IMR-90 (cell line): ENCODE results near the gene ARHGAP5. TPM values are rescaled to one million over a fixed set of nuclear protein-coding genes. Genes with fewer than 3 reads are reported as not detected.
A peak's percentile ranks its signal among the peaks of the same experiment; 100 is the strongest.

Experiments used
- ATAC-seq: fragments of 200-7000 bp; cut with Tn5 transposase; 2 replicates; pipeline ENCODE4 v1.9.1; 2020; ENCODE audit warnings: low read depth, mild to moderate bottlenecking, moderate library complexity
- BruUV-seq: library from RNA; stranded (reverse); fragments of 400-500 nt; replicated peaks from 2 replicates; lab custom pipeline; 2021; lab: Mats Ljungman, UMichigan
- CTCF ChIA-PET: fragments of 300-600 bp; formaldehyde crosslinking; extraction: SDS; loops from one replicate; lab custom pipeline; 2021; ENCODE audit warnings: antibody characterized with exemption; lab: Yijun Ruan, JAX
- POLR2A ChIA-PET: fragments of 300-600 bp; sonication (Branson Sonifier 250); formaldehyde crosslinking; loops from one replicate; lab custom pipeline; 2022; ENCODE audit warnings: antibody characterized with exemption; ENCODE audit not compliant: unreplicated experiment; lab: Charles Lee
- DNase-seq: peaks from one replicate; pipeline ENCODE4 v3.0.0; 2013
- H2AFZ ChIP-seq: replicated peaks from 2 replicates; pipeline ENCODE3; 2013; ENCODE audit warnings: low read length, mild to moderate bottlenecking; ENCODE audit not compliant: poor library complexity
- H2AK5ac ChIP-seq: 2 replicates; pipeline ENCODE4 v1.6.1; 2013; ENCODE audit warnings: low read depth, low read length, inconsistent platforms
- H2AK9ac ChIP-seq: replicated peaks from 2 replicates; pipeline ENCODE3; 2013; ENCODE audit warnings: mild to moderate bottlenecking, low read depth, low read length, moderate library complexity; ENCODE audit not compliant: poor library complexity
- H2BK120ac ChIP-seq: 2 replicates; pipeline ENCODE4 v1.6.1; 2013; ENCODE audit warnings: low read depth, low read length, inconsistent platforms
- H2BK15ac ChIP-seq: 3 replicates; pipeline ENCODE4 v1.6.1; 2013; ENCODE audit warnings: low read depth, low read length, inconsistent platforms
- H2BK20ac ChIP-seq: 2 replicates; pipeline ENCODE4 v1.6.1; 2013; ENCODE audit warnings: low read depth, mild to moderate bottlenecking, inconsistent platforms, low read length, moderate library complexity
- H2BK5ac ChIP-seq: 2 replicates; pipeline ENCODE4 v1.6.1; 2013; ENCODE audit warnings: mild to moderate bottlenecking, low read depth, low read length, inconsistent platforms; ENCODE audit not compliant: poor library complexity, severe bottlenecking
- H3K14ac ChIP-seq: replicated peaks from 2 replicates; pipeline ENCODE4 v1.6.1; 2013; ENCODE audit warnings: low read depth, low read length, inconsistent platforms
- H3K18ac ChIP-seq: 2 replicates; pipeline ENCODE4 v1.6.1; 2013; ENCODE audit warnings: low read depth, low read length, control low read depth
- H3K23ac ChIP-seq: 2 replicates; pipeline ENCODE4 v1.6.1; 2013; ENCODE audit warnings: low read depth, low read length, inconsistent platforms
- H3K27ac ChIP-seq: 2 replicates; pipeline ENCODE4 v1.5.1; 2013; ENCODE audit warnings: mild to moderate bottlenecking, control low read depth, low read length; ENCODE audit not compliant: insufficient read depth
- H3K27me3 ChIP-seq: 2 replicates; pipeline ENCODE4 v1.6.1; 2013; ENCODE audit warnings: low read length; ENCODE audit not compliant: control insufficient read depth, insufficient read depth
- H3K36me3 ChIP-seq: 2 replicates; pipeline ENCODE4 v1.6.1; 2013; ENCODE audit warnings: low read length, mixed read lengths; ENCODE audit not compliant: control insufficient read depth, insufficient read depth
- H3K4ac ChIP-seq: 2 replicates; pipeline ENCODE4 v1.6.1; 2013; ENCODE audit warnings: low read depth, low read length, inconsistent platforms
- H3K4me1 ChIP-seq: 2 replicates; pipeline ENCODE4 v1.6.1; 2013; ENCODE audit warnings: low read length, mixed read lengths; ENCODE audit not compliant: control insufficient read depth, insufficient read depth
- H3K4me2 ChIP-seq: 2 replicates; pipeline ENCODE4 v1.6.1; 2013; ENCODE audit warnings: low read depth, mild to moderate bottlenecking, control low read depth, low read length, moderate library complexity
- H3K4me3 ChIP-seq: 2 replicates; pipeline ENCODE4 v1.5.1; 2013; ENCODE audit warnings: low read depth, mild to moderate bottlenecking, control low read depth, low read length, moderate library complexity; ENCODE audit not compliant: insufficient read depth
- H3K56ac ChIP-seq: 2 replicates; pipeline ENCODE4 v1.6.1; 2013; ENCODE audit warnings: low read length, inconsistent platforms; ENCODE audit not compliant: insufficient read depth; ENCODE audit errors: extremely low read depth
- H3K79me1 ChIP-seq, 2 experiments: 2 replicates each; pipeline ENCODE4 v1.6.1; 2013; ENCODE audit warnings: low read length in 2 of 2, inconsistent platforms in 1 of 2, low read depth in 1 of 2
- H3K9ac ChIP-seq: 2 replicates; pipeline ENCODE4 v1.6.1; 2013; ENCODE audit warnings: low read depth, low read length, control low read depth
- H3K9me1 ChIP-seq: 2 replicates; pipeline ENCODE4 v1.6.1; 2013; ENCODE audit warnings: low read length, inconsistent platforms; ENCODE audit not compliant: insufficient read depth
- H3K9me3 ChIP-seq: 2 replicates; pipeline ENCODE4 v1.6.1; 2013; ENCODE audit warnings: low read length; ENCODE audit not compliant: control insufficient read depth, insufficient read depth
- H4K20me1 ChIP-seq: 2 replicates; pipeline ENCODE4 v1.6.1; 2013; ENCODE audit warnings: low read length, inconsistent platforms; ENCODE audit not compliant: insufficient read depth
- H4K5ac ChIP-seq: 2 replicates; pipeline ENCODE4 v1.6.1; 2013; ENCODE audit warnings: mild to moderate bottlenecking, low read depth, low read length, control low read depth
- H4K8ac ChIP-seq, 2 experiments: 2 replicates each; pipeline ENCODE4 v1.6.1; 2013; ENCODE audit warnings: low read depth in 2 of 2, low read length in 2 of 2, control low read depth in 1 of 2, inconsistent platforms in 1 of 2
- H4K91ac ChIP-seq: 2 replicates; pipeline ENCODE4 v1.6.1; 2013; ENCODE audit warnings: low read depth, low read length, inconsistent platforms; ENCODE audit not compliant: insufficient read depth
- BHLHE40 ChIP-seq: fragments of 150-350 bp; IDR thresholded peaks from 2 replicates; pipeline ENCODE4 v1.6.1; 2016; ENCODE audit warnings: mild to moderate bottlenecking, low read depth, low read length
- CEBPB ChIP-seq: IDR thresholded peaks from 2 replicates; pipeline ENCODE4 v1.6.1; 2012; ENCODE audit warnings: low read depth, low read length, improper control_type of control experiment
- CHD1 ChIP-seq: IDR thresholded peaks from 2 replicates; pipeline ENCODE4 v1.6.1; 2012; ENCODE audit warnings: low read depth, low read length, improper control_type of control experiment
- CTCF ChIP-seq: conservative IDR thresholded peaks from 2 replicates; pipeline ENCODE4 v1.5.1; 2012; ENCODE audit warnings: mild to moderate bottlenecking, low read depth, low read length, improper control_type of control experiment
- FOS ChIP-seq: fragments of 150-350 bp; IDR thresholded peaks from 2 replicates; pipeline ENCODE4 v1.6.1; 2016; ENCODE audit warnings: low read depth, low read length
- MAFK ChIP-seq: IDR thresholded peaks from 2 replicates; pipeline ENCODE4 v1.6.1; 2012; ENCODE audit warnings: low read depth, low read length, improper control_type of control experiment
- MAZ ChIP-seq: IDR thresholded peaks from 2 replicates; pipeline ENCODE4 v1.6.1; 2012; ENCODE audit warnings: low read depth, mild to moderate bottlenecking, low read length, improper control_type of control experiment, moderate library complexity, borderline replicate concordance
- MXI1 ChIP-seq: IDR thresholded peaks from 2 replicates; pipeline ENCODE4 v1.6.1; 2012; ENCODE audit warnings: low read depth, mild to moderate bottlenecking, low read length, moderate library complexity, borderline replicate concordance
- NFE2L2 ChIP-seq: fragments of 150-350 bp; IDR thresholded peaks from 2 replicates; pipeline ENCODE4 v1.6.1; 2016; ENCODE audit warnings: low read depth, mild to moderate bottlenecking, low read length
- POLR2A ChIP-seq: IDR thresholded peaks from 2 replicates; pipeline ENCODE4 v1.6.1; 2012; ENCODE audit warnings: mild to moderate bottlenecking, low read depth, low read length
- RAD21 ChIP-seq: IDR thresholded peaks from 2 replicates; pipeline ENCODE4 v1.6.1; 2012; ENCODE audit warnings: low read length, improper control_type of control experiment
- RCOR1 ChIP-seq: IDR thresholded peaks from 2 replicates; pipeline ENCODE4 v1.6.1; 2012; ENCODE audit warnings: mild to moderate bottlenecking, low read length, improper control_type of control experiment; ENCODE audit not compliant: insufficient replicate concordance
- RFX5 ChIP-seq: IDR thresholded peaks from 2 replicates; pipeline ENCODE4 v1.8.0; 2012; ENCODE audit warnings: low read depth, mild to moderate bottlenecking, low read length, moderate library complexity
- SMC3 ChIP-seq: fragments of 150-350 bp; IDR thresholded peaks from 2 replicates; pipeline ENCODE4 v1.6.1; 2016; ENCODE audit warnings: low read depth, mild to moderate bottlenecking, antibody characterized with exemption, low read length, moderate library complexity
- WGBS, 2 experiments: methylation state at CpG; one replicate each; pipeline versions ENCODE4 v1.1.5 to v1.1.7; 2013; ENCODE audit warnings: missing lambda C conversion rate in 2 of 2; ENCODE audit not compliant: insufficient read length in 1 of 2; ENCODE audit errors: extremely low coverage in 2 of 2; 5-methylcytosine and 5-hydroxymethylcytosine counted together
- dilution Hi-C: fragments of 300-500 bp; cut with HindIII; formaldehyde crosslinking; loops from one replicate; pipeline ENCODE4 v1.14.3; 2018; ENCODE audit warnings: low sequenced_read_pairs; ENCODE audit not compliant: unreplicated experiment
- in situ Hi-C: fragments of 300-500 bp; cut with MboI; formaldehyde crosslinking; loops from 3 replicates; pipeline ENCODE4 v1.14.3; 2019; ENCODE audit warnings: low sequenced_read_pairs, inconsistent platforms, mixed read lengths
- intact Hi-C: fragments of 100-400 bp; cut with micrococcal nuclease; formaldehyde crosslinking; loops from 2 replicates; pipeline ENCODE4 v1.10.0; 2022
- polyA plus RNA-seq, 3 experiments: library from polyadenylated mRNA; depleted of rRNA; stranded (reverse); fragments of >200 nt; gene quantifications; 2 replicates each; pipeline ENCODE4 v1.2.3, GENCODE V29; 2012; ENCODE audit warnings: low replicate concordance in 1 of 3
- total RNA-seq: library from RNA; depleted of rRNA; stranded (reverse); fragments of >200 nt; gene quantifications from 2 replicates; pipeline ENCODE4 v1.2.3, GENCODE V29; 2012
- TF ChIP-seq, protein P1 (sequence below): fragments of 150-350 bp; IDR thresholded peaks from 2 replicates; pipeline ENCODE4 v1.6.1; 2016; ENCODE audit warnings: low read depth, mild to moderate bottlenecking, low read length, moderate library complexity, borderline replicate concordance

Gene ARHGAP5
- total and polyA plus RNA-seq, 2 of the 4 experiments (the other 2 are of a cell fraction), result 7.4 to 45.3 TPM

DNA sequence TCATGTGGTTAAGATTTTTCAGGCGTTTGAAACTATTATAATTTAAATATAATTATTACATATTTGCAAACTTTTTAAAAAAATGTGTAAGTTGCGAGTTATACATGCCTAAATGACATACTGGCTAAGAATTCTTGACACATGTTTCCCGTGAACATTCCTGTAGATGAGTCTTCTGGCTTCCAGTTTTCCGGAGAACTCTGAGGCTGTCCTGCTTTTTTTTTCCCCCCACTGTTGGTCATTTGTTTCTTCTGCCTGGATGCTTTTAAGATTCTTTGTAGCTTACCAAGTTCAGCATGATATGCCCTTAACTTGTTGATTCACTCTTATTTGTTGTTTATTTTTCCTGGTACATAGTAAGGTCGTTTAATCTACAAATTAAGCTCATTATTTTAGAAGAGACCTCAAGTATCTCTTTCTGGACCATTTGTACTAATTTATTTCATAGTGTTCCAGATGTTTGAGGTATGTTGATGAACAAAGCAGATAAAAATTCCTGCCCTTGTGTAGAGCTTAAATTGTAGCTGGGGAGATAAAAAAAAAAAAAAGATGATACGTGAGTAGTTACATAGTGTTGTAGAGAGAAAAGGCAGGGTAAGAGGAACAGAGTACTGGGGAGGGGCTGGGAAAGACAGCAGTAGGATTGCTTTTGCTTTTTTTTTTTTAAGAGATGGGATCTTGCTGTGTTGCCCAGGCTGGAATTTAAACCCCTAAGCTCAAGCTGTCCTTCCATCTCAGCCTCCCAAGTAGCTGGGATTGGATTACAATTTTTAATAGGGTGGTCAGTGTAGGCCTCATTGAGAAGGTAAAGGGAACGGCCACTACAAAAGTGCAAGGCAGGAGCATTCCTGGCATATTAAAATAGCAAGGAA, 32.8 kb downstream of the ARHGAP5 start:
- ATAC-seq (peak; percentile 87), DNase-seq (peak; percentile 86)
- Histone ChIP-seq H4K91ac (no peak overlapping the region), H2BK5ac (peak overlapping the region; percentile 72), H2AK5ac (no peak overlapping the region), H3K14ac (peak overlapping the region; percentile 16; the same call in 1 of the 2 replicates), H2AFZ (no peak overlapping the region), H3K18ac (peak overlapping the region; percentile 28; the same call in 1 of the 2 replicates), H2AK9ac (no peak overlapping the region), H3K4ac (peak overlapping the region; percentile 12; the same call in 1 of the 2 replicates), H3K4me1 (peaks cover 9% of the 10 kb centered on the region; the same call in 1 of the 2 replicates), H3K23ac (no peak overlapping the region), H3K9me1 (peaks cover 10% of the 10 kb centered on the region; the same call in 1 of the 2 replicates), H3K79me1 (peaks cover 36 to 48% of the 10 kb centered on the region in 2 experiments), H2BK20ac (peak overlapping the region; percentile 13; the same call in 1 of the 2 replicates), H4K5ac (peak overlapping the region; percentile 11; the same call in 1 of the 2 replicates), H4K20me1 (peaks cover 23% of the 10 kb centered on the region; the same call in 1 of the 2 replicates), H3K9ac (no peak overlapping the region; the same call in 1 of the 2 replicates), H2BK120ac (peak overlapping the region; percentile 9; the same call in 1 of the 2 replicates), H3K27ac (peak overlapping the region; percentile 17), H3K4me3 (no peak overlapping the region), H2BK15ac (0 out of 3 replicates have a peak overlapping the region, but pooled peaks have one; percentile 6), H3K9me3 (no peaks in the 10 kb centered on the region), H3K56ac (no peak overlapping the region), H3K27me3 (no peaks in the 10 kb centered on the region), H3K36me3 (0 out of 2 replicates have a peak, but pooled peaks cover 3% of the 10 kb centered on the region), H3K4me2 (peak overlapping the region; percentile 56; the same call in 1 of the 2 replicates), H4K8ac (0 out of 4 replicates have a peak overlapping the region, but pooled peaks of 1 of the 2 experiments have one; percentile 11)
- intact Hi-C loops, result no loop called here
- WGBS, 2 experiments, result 80% methylated on average over 2 of the region's 7 CpGs; no CpG with 5 or more reads in 1 of the 2 experiments
- ChIA-PET POLR2A (no interaction called here), CTCF (no interaction called here)
- no TSS peak for BruUV-seq
- dilution Hi-C loops, result no loop called here
- in situ Hi-C loops, result no loop called here
- no peak for TF ChIP-seq RCOR1
- no peak for TF ChIP-seq MAFK
- TF ChIP-seq MAZ, result no peak
- TF ChIP-seq RFX5, result no peak
- no peak for TF ChIP-seq RAD21
- TF ChIP-seq SMC3, result no peak
- no peak for TF ChIP-seq CHD1
- TF ChIP-seq POLR2A, result no peak
- TF ChIP-seq MXI1, result no peak
- no peak for TF ChIP-seq CEBPB
- no peak for TF ChIP-seq FOS
- TF ChIP-seq, protein P1, sequence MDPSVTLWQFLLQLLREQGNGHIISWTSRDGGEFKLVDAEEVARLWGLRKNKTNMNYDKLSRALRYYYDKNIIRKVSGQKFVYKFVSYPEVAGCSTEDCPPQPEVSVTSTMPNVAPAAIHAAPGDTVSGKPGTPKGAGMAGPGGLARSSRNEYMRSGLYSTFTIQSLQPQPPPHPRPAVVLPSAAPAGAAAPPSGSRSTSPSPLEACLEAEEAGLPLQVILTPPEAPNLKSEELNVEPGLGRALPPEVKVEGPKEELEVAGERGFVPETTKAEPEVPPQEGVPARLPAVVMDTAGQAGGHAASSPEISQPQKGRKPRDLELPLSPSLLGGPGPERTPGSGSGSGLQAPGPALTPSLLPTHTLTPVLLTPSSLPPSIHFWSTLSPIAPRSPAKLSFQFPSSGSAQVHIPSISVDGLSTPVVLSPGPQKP, result no peak
- no peak for TF ChIP-seq BHLHE40
- TF ChIP-seq CTCF, result no peak
- TF ChIP-seq NFE2L2, result no peak
